SK-N-SH treated with all-trans-retinoic acid at 6 μM for 48 hours (cell line): ENCODE results near the gene SLC25A47.
"Not testable (repeated sequence)": the region's sequence is repeated elsewhere in the genome, so short reads cannot be mapped to it uniquely, and the experiment has no call there.

Source experiments
- ATAC-seq: fragments of 200-7000 bp; cut with Tn5 transposase; 3 replicates; pipeline ENCODE4 v1.9.1; 2020; ENCODE audit warnings: mild to moderate bottlenecking, moderate library complexity
- ARNTL ChIP-seq: fragments of 450-650 bp; formaldehyde crosslinking; IDR thresholded peaks from 2 replicates; pipeline ENCODE4 v1.5.0; 2020; ENCODE audit warnings: low read depth, mild to moderate bottlenecking, moderate library complexity, borderline replicate concordance
- BACH2 ChIP-seq: fragments of 250-450 bp; sonication (Bioruptor Pico); IDR thresholded peaks from 2 replicates; pipeline ENCODE4 v1.9.0; 2021; ENCODE audit warnings: mild to moderate bottlenecking, borderline replicate concordance
- CSDC2 ChIP-seq: fragments of 250-450 bp; sonication (Bioruptor Pico); IDR thresholded peaks from 2 replicates; pipeline ENCODE4 v1.5.0; 2020; ENCODE audit warnings: mild to moderate bottlenecking, moderate library complexity
- ESRRG ChIP-seq: fragments of 250-450 bp; sonication (Bioruptor Pico); IDR thresholded peaks from 2 replicates; pipeline ENCODE4 v1.6.1; 2021; ENCODE audit warnings: mild to moderate bottlenecking
- GLIS3 ChIP-seq: fragments of 250-450 bp; sonication (Bioruptor Pico); IDR thresholded peaks from 2 replicates; pipeline ENCODE4 v1.5.0; 2020; ENCODE audit warnings: mild to moderate bottlenecking, moderate library complexity
- ISL1 ChIP-seq: fragments of 250-450 bp; sonication (Bioruptor Pico); IDR thresholded peaks from 2 replicates; pipeline ENCODE4 v2.1.2; 2022; ENCODE audit warnings: mild to moderate bottlenecking, moderate library complexity
- OSR1 ChIP-seq: fragments of 250-450 bp; sonication (Bioruptor Pico); IDR thresholded peaks from 2 replicates; pipeline ENCODE4 v1.8.0; 2022; ENCODE audit warnings: moderate library complexity, mild to moderate bottlenecking, inconsistent platforms
- PATZ1 ChIP-seq: fragments of 250-450 bp; sonication (Bioruptor Pico); IDR thresholded peaks from 2 replicates; pipeline ENCODE4 v1.8.0; 2020; ENCODE audit warnings: mild to moderate bottlenecking, moderate library complexity, borderline replicate concordance
- PPARA ChIP-seq: fragments of 250-450 bp; sonication (Bioruptor Pico); IDR thresholded peaks from 2 replicates; pipeline ENCODE4 v1.5.0; 2020; ENCODE audit warnings: mild to moderate bottlenecking, borderline replicate concordance
- SNAI2 ChIP-seq: fragments of 250-450 bp; sonication (Bioruptor Pico); IDR thresholded peaks from 2 replicates; pipeline ENCODE4 v1.5.0; 2020; ENCODE audit warnings: mild to moderate bottlenecking, moderate library complexity
- TCF4 ChIP-seq: fragments of 250-450 bp; sonication (Bioruptor Pico); IDR thresholded peaks from 2 replicates; pipeline ENCODE4 v1.8.0; 2021; ENCODE audit warnings: mild to moderate bottlenecking, moderate library complexity, borderline replicate concordance
- TOX ChIP-seq: fragments of 250-450 bp; sonication (Bioruptor Pico); IDR thresholded peaks from 2 replicates; pipeline ENCODE4 v1.8.0; 2021; ENCODE audit warnings: mild to moderate bottlenecking, moderate library complexity, borderline replicate concordance
- TSHZ2 ChIP-seq: fragments of 250-450 bp; sonication (Bioruptor Pico); IDR thresholded peaks from 2 replicates; pipeline ENCODE4 v1.5.0; 2020; ENCODE audit warnings: mild to moderate bottlenecking, moderate library complexity
- ZC3H10 ChIP-seq: fragments of 250-450 bp; sonication (Bioruptor Pico); IDR thresholded peaks from 2 replicates; pipeline ENCODE4 v1.5.1; 2021; ENCODE audit warnings: mild to moderate bottlenecking, moderate library complexity
- ZFP3 ChIP-seq: fragments of 250-450 bp; sonication (Bioruptor Pico); IDR thresholded peaks from 2 replicates; pipeline ENCODE4 v1.5.0; 2020; ENCODE audit warnings: mild to moderate bottlenecking, moderate library complexity
- ZFP30 ChIP-seq: fragments of 450-650 bp; formaldehyde crosslinking; IDR thresholded peaks from 2 replicates; pipeline ENCODE4 v1.5.0; 2022; ENCODE audit warnings: mild to moderate bottlenecking, moderate library complexity
- ZNF70 ChIP-seq: fragments of 450-650 bp; formaldehyde crosslinking; IDR thresholded peaks from 2 replicates; pipeline ENCODE4 v1.5.0; 2020; ENCODE audit warnings: mild to moderate bottlenecking, moderate library complexity
- TF ChIP-seq, protein P1 (sequence below): fragments of 250-450 bp; sonication (Bioruptor Pico); IDR thresholded peaks from 2 replicates; pipeline ENCODE4 v1.5.1; 2021; ENCODE audit warnings: mild to moderate bottlenecking, moderate library complexity
- TF ChIP-seq, protein P2 (sequence below): fragments of 250-450 bp; sonication (Bioruptor Pico); IDR thresholded peaks from 2 replicates; pipeline ENCODE4 v1.5.1; 2020; ENCODE audit warnings: low read depth, mild to moderate bottlenecking, moderate library complexity

SLC25A47 gene

GRCh38 chr14:100309028-100309737 is 14.0 kb upstream of the SLC25A47 start:
- ATAC-seq: no peak
- TF ChIP-seq GLIS3 (CRISPR knock-in tag) (no peak), OSR1 (CRISPR knock-in tag) (no peak), TOX (CRISPR knock-in tag) (no peak), ZFP30 (CRISPR knock-in tag) (no peak), ZFP3 (CRISPR knock-in tag) (no peak), ARNTL (no peak), CSDC2 (CRISPR knock-in tag) (no peak), ZC3H10 (CRISPR knock-in tag) (no peak), TCF4 (no peak), ESRRG (CRISPR knock-in tag) (no peak), BACH2 (CRISPR knock-in tag) (no peak), ZNF70 (CRISPR knock-in tag) (no peak)
- TF ChIP-seq, protein P1, sequence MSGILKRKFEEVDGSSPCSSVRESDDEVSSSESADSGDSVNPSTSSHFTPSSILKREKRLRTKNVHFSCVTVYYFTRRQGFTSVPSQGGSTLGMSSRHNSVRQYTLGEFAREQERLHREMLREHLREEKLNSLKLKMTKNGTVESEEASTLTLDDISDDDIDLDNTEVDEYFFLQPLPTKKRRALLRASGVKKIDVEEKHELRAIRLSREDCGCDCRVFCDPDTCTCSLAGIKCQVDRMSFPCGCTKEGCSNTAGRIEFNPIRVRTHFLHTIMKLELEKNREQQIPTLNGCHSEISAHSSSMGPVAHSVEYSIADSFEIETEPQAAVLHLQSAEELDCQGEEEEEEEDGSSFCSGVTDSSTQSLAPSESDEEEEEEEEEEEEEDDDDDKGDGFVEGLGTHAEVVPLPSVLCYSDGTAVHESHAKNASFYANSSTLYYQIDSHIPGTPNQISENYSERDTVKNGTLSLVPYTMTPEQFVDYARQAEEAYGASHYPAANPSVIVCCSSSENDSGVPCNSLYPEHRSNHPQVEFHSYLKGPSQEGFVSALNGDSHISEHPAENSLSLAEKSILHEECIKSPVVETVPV (CRISPR knock-in tag): no peak
- TF ChIP-seq, protein P2, sequence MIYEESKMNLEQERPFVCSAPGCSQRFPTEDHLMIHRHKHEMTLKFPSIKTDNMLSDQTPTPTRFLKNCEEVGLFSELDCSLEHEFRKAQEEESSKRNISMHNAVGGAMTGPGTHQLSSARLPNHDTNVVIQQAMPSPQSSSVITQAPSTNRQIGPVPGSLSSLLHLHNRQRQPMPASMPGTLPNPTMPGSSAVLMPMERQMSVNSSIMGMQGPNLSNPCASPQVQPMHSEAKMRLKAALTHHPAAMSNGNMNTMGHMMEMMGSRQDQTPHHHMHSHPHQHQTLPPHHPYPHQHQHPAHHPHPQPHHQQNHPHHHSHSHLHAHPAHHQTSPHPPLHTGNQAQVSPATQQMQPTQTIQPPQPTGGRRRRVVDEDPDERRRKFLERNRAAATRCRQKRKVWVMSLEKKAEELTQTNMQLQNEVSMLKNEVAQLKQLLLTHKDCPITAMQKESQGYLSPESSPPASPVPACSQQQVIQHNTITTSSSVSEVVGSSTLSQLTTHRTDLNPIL (CRISPR knock-in tag): no peak

DNA sequence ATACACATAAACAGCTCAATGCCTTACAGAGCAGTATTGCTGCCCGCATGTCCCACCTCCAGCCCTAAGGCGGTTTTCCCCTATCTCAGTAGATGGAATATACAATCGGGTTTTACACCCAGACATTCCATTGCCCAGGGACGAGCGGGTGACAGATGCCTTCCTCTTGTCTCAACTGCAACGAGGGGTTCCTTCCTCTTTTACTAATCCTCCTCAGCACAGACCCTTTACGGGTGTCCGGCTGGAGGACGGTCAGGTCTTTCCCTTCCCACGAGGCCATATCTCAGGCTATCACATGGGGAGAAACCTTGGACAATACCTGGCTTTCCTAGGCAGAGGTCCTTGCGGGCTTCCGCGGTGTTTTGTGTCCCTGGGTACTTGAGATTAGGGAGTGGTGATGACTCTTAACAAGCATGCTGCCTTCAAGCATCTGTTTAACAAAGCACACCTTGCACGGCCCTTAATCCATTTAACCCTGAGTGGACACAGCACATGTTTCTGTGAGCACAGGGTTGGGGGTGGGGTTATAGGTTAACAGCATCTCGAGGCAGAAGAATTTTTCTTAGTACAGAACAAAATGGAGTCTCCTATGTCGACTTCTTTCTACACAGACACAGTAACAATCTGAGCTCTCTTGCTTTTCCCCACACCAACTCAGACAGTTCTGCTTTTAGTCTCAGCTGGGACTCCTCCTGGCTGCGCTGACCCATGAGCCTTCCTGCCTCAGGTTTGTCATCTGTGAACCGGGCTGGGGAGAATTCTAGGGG is 10.8 kb upstream of the SLC25A47 start:
- not testable (repeated sequence) for ATAC-seq

GRCh38 chr14:100312877-100313400 is 10.2 kb upstream of the SLC25A47 start:
- ATAC-seq: no peak
- TF ChIP-seq SNAI2 (CRISPR knock-in tag) (no peak), ZFP30 (CRISPR knock-in tag) (no peak), TSHZ2 (no peak), GLIS3 (CRISPR knock-in tag) (no peak), ISL1 (CRISPR knock-in tag) (no peak)

- ATAC-seq: no peak
- TF ChIP-seq TOX (CRISPR knock-in tag) (no peak), PPARA (CRISPR knock-in tag) (no peak), GLIS3 (CRISPR knock-in tag) (no peak), CSDC2 (CRISPR knock-in tag) (no peak), ZC3H10 (CRISPR knock-in tag) (no peak), PATZ1 (CRISPR knock-in tag) (no peak), BACH2 (CRISPR knock-in tag) (no peak), ZNF70 (CRISPR knock-in tag) (no peak), TCF4 (no peak), ZFP3 (CRISPR knock-in tag) (no peak), TSHZ2 (no peak)
- TF ChIP-seq, protein P2 (CRISPR knock-in tag): no peak
Measured at GRCh38 chr14:100313464-100314230, 9.5 kb upstream of the SLC25A47 start.
